OCI-LY7 (cell line): ENCODE data around the gene LYRM9.

Experiments used
- EZH2phosphoT487 ChIP-seq: fragments of 200-600 bp; sonication (generic); IDR thresholded peaks from 2 replicates; pipeline ENCODE4 v1.6.1; 2018; ENCODE audit warnings: low read depth, borderline replicate concordance, mild to moderate bottlenecking, mixed run types, antibody characterized with exemption, low read length, moderate library complexity, mixed read lengths
- TF ChIP-seq, protein P1 (sequence below): fragments of 200-600 bp; sonication (generic); conservative IDR thresholded peaks from 2 replicates; pipeline ENCODE4 v1.5.1; 2014; ENCODE audit warnings: mild to moderate bottlenecking, antibody characterized with exemption, low read length, moderate library complexity, mixed read lengths

DNA sequence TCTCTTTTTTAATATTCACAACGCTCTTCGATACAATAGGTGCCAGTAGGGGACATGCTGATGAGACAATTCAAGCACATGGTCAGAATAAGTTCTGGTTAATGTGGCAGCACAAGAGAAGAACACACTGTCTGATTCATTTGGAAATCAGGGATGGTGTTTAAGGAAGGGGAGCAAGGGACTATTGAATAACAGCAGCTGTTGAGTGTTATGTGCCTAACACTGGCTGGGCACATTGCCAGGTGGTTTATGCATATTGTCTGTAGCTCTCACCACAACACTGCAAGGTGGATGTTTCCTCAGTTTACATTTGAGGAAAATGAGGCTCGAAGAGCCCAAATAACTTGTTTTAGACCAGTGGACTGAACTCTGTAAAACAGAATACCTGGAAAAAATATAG lies 44.2 kb downstream of the LYRM9 start:
- TF ChIP-seq, protein P1, sequence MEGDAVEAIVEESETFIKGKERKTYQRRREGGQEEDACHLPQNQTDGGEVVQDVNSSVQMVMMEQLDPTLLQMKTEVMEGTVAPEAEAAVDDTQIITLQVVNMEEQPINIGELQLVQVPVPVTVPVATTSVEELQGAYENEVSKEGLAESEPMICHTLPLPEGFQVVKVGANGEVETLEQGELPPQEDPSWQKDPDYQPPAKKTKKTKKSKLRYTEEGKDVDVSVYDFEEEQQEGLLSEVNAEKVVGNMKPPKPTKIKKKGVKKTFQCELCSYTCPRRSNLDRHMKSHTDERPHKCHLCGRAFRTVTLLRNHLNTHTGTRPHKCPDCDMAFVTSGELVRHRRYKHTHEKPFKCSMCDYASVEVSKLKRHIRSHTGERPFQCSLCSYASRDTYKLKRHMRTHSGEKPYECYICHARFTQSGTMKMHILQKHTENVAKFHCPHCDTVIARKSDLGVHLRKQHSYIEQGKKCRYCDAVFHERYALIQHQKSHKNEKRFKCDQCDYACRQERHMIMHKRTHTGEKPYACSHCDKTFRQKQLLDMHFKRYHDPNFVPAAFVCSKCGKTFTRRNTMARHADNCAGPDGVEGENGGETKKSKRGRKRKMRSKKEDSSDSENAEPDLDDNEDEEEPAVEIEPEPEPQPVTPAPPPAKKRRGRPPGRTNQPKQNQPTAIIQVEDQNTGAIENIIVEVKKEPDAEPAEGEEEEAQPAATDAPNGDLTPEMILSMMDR: no peak
- no peak for TF ChIP-seq EZH2phosphoT487
